SU-DHL-6 (cell line): Measurements from ENCODE around the gene FAM107B.

Source experiments
- EZH2phosphoT487 ChIP-seq: fragments of 200-600 bp; sonication (generic), shearing (Covaris generic); conservative IDR thresholded peaks from 2 replicates; pipeline ENCODE4 v1.6.1; 2018; ENCODE audit warnings: mild to moderate bottlenecking, antibody characterized with exemption, low read length, moderate library complexity, mixed read lengths
- TF ChIP-seq, protein P1 (sequence below): fragments of 200-600 bp; sonication (generic); IDR thresholded peaks from one replicate; pipeline ENCODE4 v1.5.1; 2017; ENCODE audit warnings: antibody characterized with exemption, mild to moderate bottlenecking, low read length, moderate library complexity; ENCODE audit not compliant: insufficient read depth, poor library complexity, severe bottlenecking

GRCh38 chr10:14513123-14513522 is 261.6 kb downstream of the FAM107B start:
- TF ChIP-seq, protein P1, sequence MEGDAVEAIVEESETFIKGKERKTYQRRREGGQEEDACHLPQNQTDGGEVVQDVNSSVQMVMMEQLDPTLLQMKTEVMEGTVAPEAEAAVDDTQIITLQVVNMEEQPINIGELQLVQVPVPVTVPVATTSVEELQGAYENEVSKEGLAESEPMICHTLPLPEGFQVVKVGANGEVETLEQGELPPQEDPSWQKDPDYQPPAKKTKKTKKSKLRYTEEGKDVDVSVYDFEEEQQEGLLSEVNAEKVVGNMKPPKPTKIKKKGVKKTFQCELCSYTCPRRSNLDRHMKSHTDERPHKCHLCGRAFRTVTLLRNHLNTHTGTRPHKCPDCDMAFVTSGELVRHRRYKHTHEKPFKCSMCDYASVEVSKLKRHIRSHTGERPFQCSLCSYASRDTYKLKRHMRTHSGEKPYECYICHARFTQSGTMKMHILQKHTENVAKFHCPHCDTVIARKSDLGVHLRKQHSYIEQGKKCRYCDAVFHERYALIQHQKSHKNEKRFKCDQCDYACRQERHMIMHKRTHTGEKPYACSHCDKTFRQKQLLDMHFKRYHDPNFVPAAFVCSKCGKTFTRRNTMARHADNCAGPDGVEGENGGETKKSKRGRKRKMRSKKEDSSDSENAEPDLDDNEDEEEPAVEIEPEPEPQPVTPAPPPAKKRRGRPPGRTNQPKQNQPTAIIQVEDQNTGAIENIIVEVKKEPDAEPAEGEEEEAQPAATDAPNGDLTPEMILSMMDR = no peak
- no peak for TF ChIP-seq EZH2phosphoT487
